Upper lobe of right lung (tissue), 1 donor: ENCODE measurements around the gene STYXL2. TPM values are rescaled to one million over a fixed set of nuclear protein-coding genes. Genes with fewer than 3 reads are reported as not detected.

Source experiments
- ATAC-seq: fragments of 200-7000 bp; cut with Tn5 transposase; one replicate; pipeline ENCODE4 v1.9.1; 2020; ENCODE audit warnings: mild to moderate bottlenecking, moderate library complexity
- DNase-seq: peaks from one replicate; pipeline ENCODE4 v3.0.0-alpha.2; 2020
- H3K27ac ChIP-seq: fragments of 200-600 bp; one replicate; pipeline ENCODE4 v1.8.0; 2022
- H3K27me3 ChIP-seq: fragments of 200-600 bp; one replicate; pipeline ENCODE4 v1.8.0; 2022; ENCODE audit warnings: mild to moderate bottlenecking
- H3K36me3 ChIP-seq: fragments of 200-600 bp; one replicate; pipeline ENCODE4 v1.8.0; 2022
- H3K4me1 ChIP-seq: fragments of 200-600 bp; one replicate; pipeline ENCODE4 v1.8.0; 2022
- H3K4me3 ChIP-seq: fragments of 200-600 bp; one replicate; pipeline ENCODE4 v1.8.0; 2022; ENCODE audit warnings: mild to moderate bottlenecking
- H3K9me3 ChIP-seq: fragments of 200-600 bp; one replicate; pipeline ENCODE4 v1.8.0; 2022
- intact Hi-C: fragments of 100-400 bp; cut with DNase I; formaldehyde crosslinking; loops from one replicate; pipeline ENCODE4 v1.11.0; 2022
- total RNA-seq: library from RNA; stranded (reverse); fragmentation: NEBNext Ultra II Directional; extraction: Animal tissue kit (Norgen Biotek cat#: 25700); gene quantifications from one replicate; pipeline ENCODE4 v1.2.1, GENCODE V29; 2021
- TF ChIP-seq, protein P1 (sequence below): fragments of 200-600 bp; IDR thresholded peaks from one replicate; pipeline ENCODE4 v1.8.0; 2022; ENCODE audit warnings: antibody characterized with exemption
- donor health status: DM: no; HTN: yes; CAD: no; lungs with severe emphysema.

STYXL2 gene
- total RNA-seq, 1 donor from 2014 or later: 0.17 TPM

DNA sequence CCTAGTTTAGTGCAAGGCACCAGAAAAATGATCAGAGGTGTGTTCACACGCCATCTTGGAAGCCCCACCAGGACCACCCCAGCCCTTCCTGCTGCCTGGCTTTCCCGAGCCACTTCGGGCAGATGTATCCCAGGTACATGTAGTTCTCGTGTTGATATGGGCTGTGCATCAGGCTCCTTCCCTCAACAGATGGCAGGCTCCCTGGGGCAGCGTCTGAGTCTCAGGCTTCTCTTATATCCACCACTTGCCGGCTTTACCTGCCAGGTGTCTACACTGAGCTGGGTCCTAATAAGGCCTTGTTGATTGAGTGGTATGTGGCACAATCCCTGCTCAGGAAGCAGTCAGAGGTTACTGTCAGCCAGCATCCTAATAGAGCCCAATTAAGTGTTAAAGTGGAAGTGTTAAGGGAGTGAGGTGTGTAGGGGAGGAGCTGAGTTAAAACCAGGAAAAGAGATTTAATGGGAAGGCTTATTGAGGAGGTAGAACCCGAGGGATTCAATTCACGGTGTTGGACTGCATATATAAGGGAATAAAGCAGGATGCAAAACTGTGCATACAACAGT, 12.2 kb upstream of the STYXL2 start:
- Histone ChIP-seq H3K4me1 (no peaks in the 10 kb centered on the region), H3K4me3 (no peak overlapping the region), H3K36me3 (no peaks in the 10 kb centered on the region), H3K27me3 (no peaks in the 10 kb centered on the region), H3K9me3 (no peaks in the 10 kb centered on the region), H3K27ac (no peak overlapping the region)
- intact Hi-C loops: no loop called here
- TF ChIP-seq, protein P1, sequence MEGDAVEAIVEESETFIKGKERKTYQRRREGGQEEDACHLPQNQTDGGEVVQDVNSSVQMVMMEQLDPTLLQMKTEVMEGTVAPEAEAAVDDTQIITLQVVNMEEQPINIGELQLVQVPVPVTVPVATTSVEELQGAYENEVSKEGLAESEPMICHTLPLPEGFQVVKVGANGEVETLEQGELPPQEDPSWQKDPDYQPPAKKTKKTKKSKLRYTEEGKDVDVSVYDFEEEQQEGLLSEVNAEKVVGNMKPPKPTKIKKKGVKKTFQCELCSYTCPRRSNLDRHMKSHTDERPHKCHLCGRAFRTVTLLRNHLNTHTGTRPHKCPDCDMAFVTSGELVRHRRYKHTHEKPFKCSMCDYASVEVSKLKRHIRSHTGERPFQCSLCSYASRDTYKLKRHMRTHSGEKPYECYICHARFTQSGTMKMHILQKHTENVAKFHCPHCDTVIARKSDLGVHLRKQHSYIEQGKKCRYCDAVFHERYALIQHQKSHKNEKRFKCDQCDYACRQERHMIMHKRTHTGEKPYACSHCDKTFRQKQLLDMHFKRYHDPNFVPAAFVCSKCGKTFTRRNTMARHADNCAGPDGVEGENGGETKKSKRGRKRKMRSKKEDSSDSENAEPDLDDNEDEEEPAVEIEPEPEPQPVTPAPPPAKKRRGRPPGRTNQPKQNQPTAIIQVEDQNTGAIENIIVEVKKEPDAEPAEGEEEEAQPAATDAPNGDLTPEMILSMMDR: no peak
- ATAC-seq: no peak
- no peak for DNase-seq

DNA sequence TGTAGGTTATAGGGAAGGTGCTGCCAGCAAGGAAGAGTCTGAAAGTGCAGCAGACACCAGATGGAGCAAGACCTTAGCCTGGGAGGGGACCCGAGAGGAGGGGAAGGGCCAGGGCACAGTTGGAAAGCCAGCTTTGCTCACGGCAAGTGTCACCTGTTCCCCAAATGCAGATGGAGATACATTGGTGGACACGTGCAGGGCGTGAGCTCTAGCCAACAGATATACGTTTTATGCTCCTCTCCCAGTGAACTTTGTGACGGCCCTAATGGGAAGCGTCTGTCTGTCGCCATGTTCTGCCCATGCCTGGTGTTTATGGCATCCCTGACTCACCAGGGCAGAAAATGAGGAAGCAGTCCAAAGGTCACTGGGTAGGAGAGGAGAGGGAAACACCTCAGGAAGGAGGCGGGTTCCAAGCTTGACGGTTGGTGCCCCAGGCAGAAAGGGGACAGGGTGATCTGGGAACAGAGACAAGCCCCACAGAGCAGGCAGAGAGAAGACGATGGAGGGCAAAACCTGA, 11.3 kb upstream of the STYXL2 start:
- H3K4me1 ChIP-seq: no peaks in the 10 kb centered on the region
- TF ChIP-seq, protein P1: no peak
- ATAC-seq (peak; percentile 89), DNase-seq (no peak)
- no peak overlapping the region for H3K27ac ChIP-seq
- intact Hi-C loops: no loop called here
- no peaks in the 10 kb centered on the region for H3K9me3 ChIP-seq
- no peak overlapping the region for H3K4me3 ChIP-seq
- H3K36me3 ChIP-seq: no peaks in the 10 kb centered on the region
- H3K27me3 ChIP-seq: no peaks in the 10 kb centered on the region

DNA sequence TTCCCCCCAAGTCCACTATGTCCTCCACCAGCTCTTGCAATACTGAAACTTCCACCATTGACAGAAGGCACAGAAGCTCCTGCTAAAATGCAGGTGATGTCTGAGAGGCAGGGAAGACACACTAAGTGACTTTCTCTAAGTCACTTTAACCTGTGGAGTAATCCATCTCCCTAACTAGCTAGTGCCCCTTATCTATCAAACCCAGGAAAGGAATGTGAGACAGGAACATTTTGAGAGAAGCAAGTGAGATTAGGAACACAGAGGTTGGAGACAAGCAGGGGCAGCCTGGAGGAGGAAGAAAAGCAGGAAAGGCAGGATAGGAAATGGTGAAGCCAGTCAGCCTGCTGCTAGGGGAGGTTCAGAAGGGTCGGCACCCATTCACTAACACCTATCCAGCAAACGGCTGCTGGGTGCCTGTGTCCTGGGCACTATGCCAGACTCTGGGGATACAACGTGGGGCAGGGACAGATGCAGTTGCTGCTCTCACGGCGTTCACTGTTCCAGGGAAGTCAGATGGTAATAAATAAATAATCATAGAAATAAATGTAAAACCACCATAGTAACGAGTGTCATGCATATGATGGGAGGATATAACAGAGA, 10.7 kb upstream of the STYXL2 start:
- ATAC-seq: no peak
- intact Hi-C loops: no loop called here
- no peak for DNase-seq

DNA sequence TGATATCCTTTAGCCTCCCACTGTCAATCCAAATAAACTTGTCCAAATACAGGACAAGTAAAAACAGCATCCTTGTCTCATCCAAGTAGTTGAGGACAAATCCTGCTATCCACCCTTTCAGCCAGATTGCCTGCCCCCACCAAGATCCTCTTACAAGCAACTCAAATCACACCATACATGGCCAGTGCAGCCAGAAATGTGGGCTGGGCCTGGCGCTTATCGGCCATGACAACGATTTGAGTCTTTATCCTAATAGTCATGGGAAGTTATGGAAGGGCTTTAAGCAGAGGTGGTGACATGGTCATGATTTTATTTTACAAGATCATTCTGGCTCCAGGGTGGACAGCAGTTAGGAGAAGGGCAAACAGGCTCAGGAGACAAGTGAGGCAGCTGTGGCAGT, 10.0 kb upstream of the STYXL2 start:
- Histone ChIP-seq H3K9me3 (no peaks in the 10 kb centered on the region), H3K4me1 (no peaks in the 10 kb centered on the region), H3K4me3 (no peak overlapping the region), H3K36me3 (no peaks in the 10 kb centered on the region), H3K27me3 (no peaks in the 10 kb centered on the region), H3K27ac (no peak overlapping the region)
- TF ChIP-seq, protein P1: no peak
- intact Hi-C loops: no loop called here
- ATAC-seq (no peak), DNase-seq (no peak)

More for the DNA sequence above, 10.7 kb upstream of the STYXL2 start:
- H3K4me3 ChIP-seq: no peak overlapping the region
- TF ChIP-seq, protein P1: no peak
- no peaks in the 10 kb centered on the region for H3K9me3 ChIP-seq
- H3K4me1 ChIP-seq: no peaks in the 10 kb centered on the region
- no peaks in the 10 kb centered on the region for H3K36me3 ChIP-seq
- H3K27ac ChIP-seq: no peak overlapping the region
- no peaks in the 10 kb centered on the region for H3K27me3 ChIP-seq

DNA sequence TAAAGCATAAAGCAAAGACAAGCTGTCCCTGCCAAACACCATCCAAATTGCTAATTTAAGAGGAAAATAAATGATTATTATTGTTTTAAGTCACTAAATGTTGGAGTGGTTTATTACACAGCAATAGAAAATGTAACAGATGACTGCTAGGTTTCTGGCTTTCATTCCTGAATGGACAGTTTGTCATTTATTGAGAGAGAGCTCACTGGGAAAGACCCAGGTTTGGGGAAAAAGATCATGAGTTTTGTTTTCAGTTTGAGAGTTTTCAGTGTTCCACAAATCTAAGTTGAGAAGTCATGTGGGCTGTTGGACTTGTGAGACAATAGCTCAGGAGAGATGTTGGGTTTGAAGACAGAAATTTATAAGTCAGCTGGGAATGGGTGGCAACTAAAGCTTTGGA, 9.1 kb upstream of the STYXL2 start:
- H3K27me3 ChIP-seq: no peaks in the 10 kb centered on the region
- TF ChIP-seq, protein P1: no peak
- intact Hi-C loops: no loop called here
- no peaks in the 10 kb centered on the region for H3K9me3 ChIP-seq
- H3K27ac ChIP-seq: no peak overlapping the region
- H3K4me1 ChIP-seq: no peaks in the 10 kb centered on the region
- ATAC-seq (no peak), DNase-seq (no peak)
- H3K4me3 ChIP-seq: no peak overlapping the region
- no peaks in the 10 kb centered on the region for H3K36me3 ChIP-seq
